SK-N-SH (cell line): ENCODE results near the gene SLC1A1. TPM values are rescaled to one million over a fixed set of nuclear protein-coding genes. Genes with fewer than 3 reads are reported as not detected.

ENCODE experiments used
- CTCF ChIA-PET: fragments of 300-600, 350-600 bp; formaldehyde crosslinking; extraction: SDS; loops from one replicate; lab custom pipeline; 2021; lab: Yijun Ruan, JAX
- POLR2A ChIA-PET: fragments of 350-600 bp; sonication (Branson Sonifier 250); formaldehyde crosslinking; extraction: SDS; loops from one replicate; lab custom pipeline; 2020; ENCODE audit warnings: antibody characterized with exemption, inconsistent platforms; lab: Yijun Ruan, JAX
- DNase-seq: peaks from one replicate; pipeline ENCODE4 v3.0.0; 2012
- H2AFZ ChIP-seq: fragments of 200-600 bp; sonication (generic); 2 replicates; pipeline ENCODE4 v1.8.1; 2016; ENCODE audit warnings: antibody characterized with exemption, mild to moderate bottlenecking, low read depth
- H3F3A ChIP-seq: fragments of 200-600 bp; sonication (generic); replicated peaks from 2 replicates; pipeline ENCODE3; 2016; ENCODE audit warnings: antibody characterized with exemption, mild to moderate bottlenecking; ENCODE audit not compliant: insufficient read depth
- H3K27ac ChIP-seq, 2 experiments: fragments of 200-500 bp in 1 of 2; fragments of 200-600 bp in 1 of 2; sonication (Bioruptor generic) in 1 of 2; sonication (generic), shearing (Covaris generic) in 1 of 2; 2 replicates each; pipeline versions ENCODE4 v1.5.1 to v1.6.1; 2014 to 2016; ENCODE audit warnings: low read depth in 2 of 2, inconsistent platforms in 1 of 2, low read length in 1 of 2, mild to moderate bottlenecking in 1 of 2, mixed read lengths in 1 of 2
- H3K27me3 ChIP-seq: fragments of 200-600 bp; sonication (generic), shearing (Covaris generic); 2 replicates; pipeline ENCODE4 v1.6.1; 2016; ENCODE audit warnings: mixed run types; ENCODE audit not compliant: insufficient read depth
- H3K36me3 ChIP-seq, 2 experiments: fragments of 200-500 bp in 1 of 2; fragments of 200-600 bp in 1 of 2; sonication (Bioruptor generic) in 1 of 2; sonication (generic) in 1 of 2; replicated peaks in 1 of 2; 2 replicates each; pipeline versions ENCODE3 to v1.5.1; 2014 to 2016; ENCODE audit warnings: low read length in 1 of 2, mild to moderate bottlenecking in 1 of 2; ENCODE audit not compliant: insufficient read depth in 2 of 2, control insufficient read depth in 1 of 2
- H3K4me1 ChIP-seq, 2 experiments: fragments of 200-500 bp in 1 of 2; fragments of 200-600 bp in 1 of 2; sonication (Bioruptor generic) in 1 of 2; sonication (generic), shearing (Covaris generic) in 1 of 2; 2 replicates each; pipeline versions ENCODE4 v1.5.1 to v1.6.1; 2014 to 2016; ENCODE audit warnings: low read depth in 1 of 2, low read length in 1 of 2, mixed run types in 1 of 2; ENCODE audit not compliant: insufficient read depth in 2 of 2, control insufficient read depth in 1 of 2
- H3K4me2 ChIP-seq: fragments of 200-600 bp; sonication (generic), shearing (Covaris generic); 2 replicates; pipeline ENCODE4 v1.6.1; 2017; ENCODE audit warnings: mixed run types
- H3K4me3 ChIP-seq, 2 experiments: fragments of 200-500 bp in 1 of 2; fragments of 200-600 bp in 1 of 2; sonication (Bioruptor generic) in 1 of 2; sonication (generic), shearing (Covaris generic) in 1 of 2; 2 replicates each; pipeline versions ENCODE4 v1.5.1 to v1.8.1; 2014 to 2016; ENCODE audit warnings: low read depth in 2 of 2, inconsistent platforms in 1 of 2, low read length in 1 of 2, mild to moderate bottlenecking in 1 of 2, mixed read lengths in 1 of 2, moderate library complexity in 1 of 2
- H3K79me2 ChIP-seq: fragments of 200-600 bp; sonication (generic); 2 replicates; pipeline ENCODE4 v1.8.1; 2017; ENCODE audit warnings: mild to moderate bottlenecking; ENCODE audit not compliant: insufficient read depth
- H3K9ac ChIP-seq: fragments of 200-600 bp; sonication (generic); 2 replicates; pipeline ENCODE4 v1.6.1; 2017; ENCODE audit warnings: mixed run types
- H3K9me2 ChIP-seq: fragments of 200-600 bp; sonication (generic); 2 replicates; pipeline ENCODE4 v1.6.1; 2017; ENCODE audit warnings: mixed run types
- H3K9me3 ChIP-seq: fragments of 200-600 bp; sonication (generic); 2 replicates; pipeline ENCODE4 v1.6.1; 2017; ENCODE audit warnings: mixed run types, mild to moderate bottlenecking, moderate library complexity
- H4K20me1 ChIP-seq: fragments of 200-600 bp; sonication (generic); 2 replicates; pipeline ENCODE4 v1.6.1; 2017; ENCODE audit warnings: mild to moderate bottlenecking, mixed run types; ENCODE audit not compliant: insufficient read depth
- ELF1 ChIP-seq: IDR thresholded peaks from 2 replicates; pipeline ENCODE4 v1.4.0; 2012
- EP300 ChIP-seq, 2 experiments: IDR thresholded peaks; 2 replicates each; pipeline versions ENCODE4 v1.4.0 to v1.6.1; 2012; ENCODE audit warnings: borderline replicate concordance in 1 of 2, low read depth in 1 of 2, low read length in 1 of 2
- FOSL2 ChIP-seq: IDR thresholded peaks from 2 replicates; pipeline ENCODE4 v1.4.0; 2012; ENCODE audit warnings: low read depth, mild to moderate bottlenecking, moderate library complexity, borderline replicate concordance
- GABPA ChIP-seq: IDR thresholded peaks from 2 replicates; pipeline ENCODE4 v1.4.0; 2012; ENCODE audit warnings: low read depth, mild to moderate bottlenecking
- MEF2A ChIP-seq: IDR thresholded peaks from 2 replicates; pipeline ENCODE4 v1.4.0; 2012; ENCODE audit warnings: low read depth, borderline replicate concordance
- MXI1 ChIP-seq: IDR thresholded peaks from 2 replicates; pipeline ENCODE4 v1.6.1; 2012; ENCODE audit warnings: mild to moderate bottlenecking, low read depth, low read length, improper control_type of control experiment
- NFIC ChIP-seq: IDR thresholded peaks from 2 replicates; pipeline ENCODE4 v1.4.0; 2012; ENCODE audit warnings: borderline replicate concordance
- POLR2AphosphoS5 ChIP-seq: IDR thresholded peaks from 2 replicates; pipeline ENCODE4 v1.6.1; 2012; ENCODE audit warnings: low read depth, low read length
- RAD21 ChIP-seq: IDR thresholded peaks from 2 replicates; pipeline ENCODE4 v1.6.1; 2012; ENCODE audit warnings: mild to moderate bottlenecking, low read length
- RCOR1 ChIP-seq: fragments of 150-350 bp; IDR thresholded peaks from 2 replicates; pipeline ENCODE4 v1.6.1; 2017; ENCODE audit warnings: antibody characterized with exemption, low read length
- REST ChIP-seq: IDR thresholded peaks from 2 replicates; pipeline ENCODE4 v1.6.1; 2012; ENCODE audit warnings: mild to moderate bottlenecking, low read depth, low read length, moderate library complexity
- RFX5 ChIP-seq: IDR thresholded peaks from 2 replicates; pipeline ENCODE4 v1.6.1; 2012; ENCODE audit warnings: mild to moderate bottlenecking, improper control_type of control experiment, low read length
- YY1 ChIP-seq: IDR thresholded peaks from 2 replicates; pipeline ENCODE4 v1.4.0; 2012; ENCODE audit warnings: low read depth, mild to moderate bottlenecking
- WGBS: methylation state at CpG from one replicate; pipeline ENCODE4 v1.1.6; 2017; ENCODE audit warnings: low lambda C conversion rate; 5-methylcytosine and 5-hydroxymethylcytosine counted together
- polyA plus RNA-seq, 3 experiments: library from polyadenylated mRNA; depleted of rRNA; stranded (reverse); fragments of >200 nt; gene quantifications; 2 replicates each; pipeline ENCODE4 v1.2.3, GENCODE V29; 2012
- TF ChIP-seq, protein P1 (sequence below): fragments of 150-350 bp; IDR thresholded peaks from 2 replicates; pipeline ENCODE4 v1.6.1; 2016; ENCODE audit warnings: mild to moderate bottlenecking, low read depth, low read length
- TF ChIP-seq, protein P2 (sequence below): fragments of 150-350 bp; IDR thresholded peaks from 2 replicates; pipeline ENCODE4 v1.6.1; 2017; ENCODE audit warnings: antibody characterized with exemption, low read length, low read depth, borderline replicate concordance

Gene SLC1A1
- polyA plus RNA-seq, 1 of the 3 experiments (the other 2 are of a cell fraction): 0.23 TPM

GRCh38 chr9:4549751-4550295 is 59.6 kb downstream of the SLC1A1 start:
- no peak for TF ChIP-seq RCOR1
- TF ChIP-seq, protein P1, sequence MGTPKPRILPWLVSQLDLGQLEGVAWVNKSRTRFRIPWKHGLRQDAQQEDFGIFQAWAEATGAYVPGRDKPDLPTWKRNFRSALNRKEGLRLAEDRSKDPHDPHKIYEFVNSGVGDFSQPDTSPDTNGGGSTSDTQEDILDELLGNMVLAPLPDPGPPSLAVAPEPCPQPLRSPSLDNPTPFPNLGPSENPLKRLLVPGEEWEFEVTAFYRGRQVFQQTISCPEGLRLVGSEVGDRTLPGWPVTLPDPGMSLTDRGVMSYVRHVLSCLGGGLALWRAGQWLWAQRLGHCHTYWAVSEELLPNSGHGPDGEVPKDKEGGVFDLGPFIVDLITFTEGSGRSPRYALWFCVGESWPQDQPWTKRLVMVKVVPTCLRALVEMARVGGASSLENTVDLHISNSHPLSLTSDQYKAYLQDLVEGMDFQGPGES: no peak
- no peak for TF ChIP-seq MXI1
- no peak for TF ChIP-seq EP300 (IDR thresholded peaks at IDR 0.05; ENCODE audit: borderline replicate concordance in 1 of 2, low read depth in 1 of 2, low read length in 1 of 2)
- TF ChIP-seq RFX5: no peak
- TF ChIP-seq GABPA: no peak
- no peak for TF ChIP-seq YY1
- TF ChIP-seq ELF1: no peak
- no peak for TF ChIP-seq REST
- no peak for TF ChIP-seq FOSL2
- no peak for TF ChIP-seq POLR2AphosphoS5
- no peak for TF ChIP-seq RAD21
- TF ChIP-seq, protein P2, sequence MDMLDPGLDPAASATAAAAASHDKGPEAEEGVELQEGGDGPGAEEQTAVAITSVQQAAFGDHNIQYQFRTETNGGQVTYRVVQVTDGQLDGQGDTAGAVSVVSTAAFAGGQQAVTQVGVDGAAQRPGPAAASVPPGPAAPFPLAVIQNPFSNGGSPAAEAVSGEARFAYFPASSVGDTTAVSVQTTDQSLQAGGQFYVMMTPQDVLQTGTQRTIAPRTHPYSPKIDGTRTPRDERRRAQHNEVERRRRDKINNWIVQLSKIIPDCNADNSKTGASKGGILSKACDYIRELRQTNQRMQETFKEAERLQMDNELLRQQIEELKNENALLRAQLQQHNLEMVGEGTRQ: no peak
- no peak for TF ChIP-seq MEF2A
- no peak for TF ChIP-seq NFIC
- TF ChIP-seq, all 33 proteins: peak for 0

More at GRCh38 chr9:4549751-4550295, 59.6 kb downstream of the SLC1A1 start:
- Histone ChIP-seq H3K9ac (no peak overlapping the region), H3K4me1 (peaks cover 0 to 4% of the 10 kb centered on the region in 2 experiments; a peak in 1 of 4 replicates), H3F3A (no peaks in the 10 kb centered on the region), H3K4me2 (no peak overlapping the region), H2AFZ (no peak overlapping the region), H3K36me3 (no peaks in the 10 kb centered on the region), H3K79me2 (no peaks in the 10 kb centered on the region), H3K27me3 (no peaks in the 10 kb centered on the region), H4K20me1 (no peaks in the 10 kb centered on the region), H3K9me3 (no peaks in the 10 kb centered on the region), H3K9me2 (no peaks in the 10 kb centered on the region), H3K4me3 (no peak overlapping the region), H3K27ac (no peak overlapping the region)
- CTCF ChIA-PET: interaction anchor here (0.6 to 1.4 kb wide), 4 partner anchors 9 to 119 kb away, joined by 3 to 5 read pairs (median 3); no protein-coding TSS in a partner anchor
- DNase-seq: no peak
- 66% methylated on average over 4 of the region's 4 CpGs for whole genome bisulfite sequencing
- POLR2A ChIA-PET: no interaction called here
